Peyer's patch (tissue), 4 donors: Measurements from ENCODE around the gene SLC29A2.

Experiments used
- POLR2A ChIP-seq, 2 donors: fragments of 450-650 bp; IDR thresholded peaks; one replicate each; pipeline ENCODE4 v1.5.1; 2017; ENCODE audit warnings: antibody characterized with exemption in 2 of 2, mild to moderate bottlenecking in 2 of 2, moderate library complexity in 2 of 2
- TF ChIP-seq, protein P1 (sequence below), 6 experiments: fragments of 450-650 bp in 4 of 6; fragments of 200-600 bp in 2 of 6; sonication (generic) in 1 of 6; IDR thresholded peaks; one replicate each; pipeline ENCODE4 v1.5.1; 2017 to 2019; ENCODE audit warnings: antibody characterized with exemption in 6 of 6, mild to moderate bottlenecking in 3 of 6, moderate library complexity in 1 of 6

DNA sequence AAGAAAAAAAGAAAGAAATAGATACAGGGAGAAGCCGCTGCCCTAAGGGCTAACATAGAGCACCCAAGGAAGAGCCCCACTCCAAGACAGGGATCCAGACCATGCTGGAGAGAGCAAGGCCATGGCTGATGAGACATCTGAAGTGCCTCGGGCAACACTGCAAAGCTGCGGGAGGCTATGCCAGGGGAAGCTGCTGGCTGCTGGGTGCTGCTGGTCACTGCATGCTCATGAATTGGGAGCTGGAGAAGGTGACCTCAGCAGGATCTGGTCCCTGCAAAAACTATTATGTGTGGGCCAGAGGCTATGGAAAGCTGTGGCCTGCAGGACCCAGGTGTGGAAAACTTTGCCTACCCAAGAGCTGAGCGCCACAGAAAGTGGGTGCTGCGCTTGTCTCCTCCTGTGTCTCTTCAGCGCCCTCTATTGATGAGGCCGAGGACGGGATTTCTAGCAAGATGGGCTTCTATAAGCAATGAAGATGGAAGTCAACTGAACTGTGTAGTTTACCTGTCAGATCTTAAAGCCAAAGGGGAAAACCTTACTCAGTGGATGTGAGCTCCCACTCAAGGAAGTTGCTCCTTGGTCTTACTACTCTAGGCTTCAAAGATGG, 17.3 kb upstream of the SLC29A2 start:
- TF ChIP-seq, protein P1, sequence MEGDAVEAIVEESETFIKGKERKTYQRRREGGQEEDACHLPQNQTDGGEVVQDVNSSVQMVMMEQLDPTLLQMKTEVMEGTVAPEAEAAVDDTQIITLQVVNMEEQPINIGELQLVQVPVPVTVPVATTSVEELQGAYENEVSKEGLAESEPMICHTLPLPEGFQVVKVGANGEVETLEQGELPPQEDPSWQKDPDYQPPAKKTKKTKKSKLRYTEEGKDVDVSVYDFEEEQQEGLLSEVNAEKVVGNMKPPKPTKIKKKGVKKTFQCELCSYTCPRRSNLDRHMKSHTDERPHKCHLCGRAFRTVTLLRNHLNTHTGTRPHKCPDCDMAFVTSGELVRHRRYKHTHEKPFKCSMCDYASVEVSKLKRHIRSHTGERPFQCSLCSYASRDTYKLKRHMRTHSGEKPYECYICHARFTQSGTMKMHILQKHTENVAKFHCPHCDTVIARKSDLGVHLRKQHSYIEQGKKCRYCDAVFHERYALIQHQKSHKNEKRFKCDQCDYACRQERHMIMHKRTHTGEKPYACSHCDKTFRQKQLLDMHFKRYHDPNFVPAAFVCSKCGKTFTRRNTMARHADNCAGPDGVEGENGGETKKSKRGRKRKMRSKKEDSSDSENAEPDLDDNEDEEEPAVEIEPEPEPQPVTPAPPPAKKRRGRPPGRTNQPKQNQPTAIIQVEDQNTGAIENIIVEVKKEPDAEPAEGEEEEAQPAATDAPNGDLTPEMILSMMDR (IDR thresholded peaks at IDR 0.05), result peak in 5 of 6 experiments; percentile 38 to 77 (median 71)
- no peak for TF ChIP-seq POLR2A (IDR thresholded peaks at IDR 0.05)
